ENCODE results near the gene CCDC137.

DNA sequence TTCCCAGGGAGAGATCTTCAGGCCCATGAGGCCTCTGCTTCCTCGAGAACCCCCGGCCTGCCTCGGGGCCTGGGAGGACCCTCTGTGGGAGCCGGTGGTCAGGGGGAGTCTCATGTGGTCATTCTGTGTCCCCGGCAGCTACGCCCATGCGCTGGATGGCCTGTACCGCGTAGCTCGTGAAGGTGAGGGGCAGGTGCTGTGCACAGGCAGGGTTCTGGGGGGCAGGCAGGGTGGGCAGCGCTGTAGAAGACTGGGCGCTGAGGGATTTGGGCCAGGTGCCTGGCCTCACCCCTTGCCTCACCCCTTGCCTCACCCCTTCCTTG lies 50.1 kb downstream of the CCDC137 start:
- no peak for TF ChIP-seq CTCF (IDR thresholded peaks at IDR 0.05)
- TF ChIP-seq EZH2phosphoT487 (IDR thresholded peaks at IDR 0.05): no peak
- TF ChIP-seq EZH2 (IDR thresholded peaks at IDR 0.05): no peak

Measured in neural progenitor cell (in vitro differentiated cells).